ENCODE measurements around the gene PSMB7. TPM values are rescaled to one million over a fixed set of nuclear protein-coding genes. Genes with fewer than 3 reads are reported as not detected.

PSMB7 gene
- total RNA-seq, 1 donor from 2014 or later: 73.2 TPM

- DNase-seq: no peak
- no peak for TF ChIP-seq CTCF (IDR thresholded peaks at IDR 0.05)
- intact Hi-C loops (cut with DNase I): no loop called here
- peaks cover 33% of the 10 kb centered on the region for H3K36me3 ChIP-seq
- no peaks in the 10 kb centered on the region for H3K4me1 ChIP-seq
- ATAC-seq: no peak
- no peaks in the 10 kb centered on the region for H3K9me3 ChIP-seq
- no peak overlapping the region for H3K27ac ChIP-seq
- H3K4me3 ChIP-seq: no peak overlapping the region
- no peaks in the 10 kb centered on the region for H3K27me3 ChIP-seq (ENCODE audit: low read depth)
Observed at GRCh38 chr9:124361128-124361527, 54.1 kb downstream of the PSMB7 start.

GRCh38 chr9:124359855-124360678 lies 55.2 kb downstream of the PSMB7 start:
- no peaks in the 10 kb centered on the region for H3K27me3 ChIP-seq (ENCODE audit: low read depth)
- no peak overlapping the region for H3K27ac ChIP-seq
- no peak for TF ChIP-seq CTCF (IDR thresholded peaks at IDR 0.05)
- H3K4me1 ChIP-seq: no peaks in the 10 kb centered on the region
- H3K36me3 ChIP-seq: peaks cover 35% of the 10 kb centered on the region
- no peaks in the 10 kb centered on the region for H3K9me3 ChIP-seq
- ATAC-seq (no peak), DNase-seq (no peak)
- intact Hi-C loops (cut with DNase I): no loop called here
- H3K4me3 ChIP-seq: no peak overlapping the region

- no peaks in the 10 kb centered on the region for H3K9me3 ChIP-seq
- DNase-seq: no peak
- no peaks in the 10 kb centered on the region for H3K4me1 ChIP-seq
- peaks cover 42% of the 10 kb centered on the region for H3K36me3 ChIP-seq
- no peaks in the 10 kb centered on the region for H3K27me3 ChIP-seq (ENCODE audit: low read depth)
- intact Hi-C loops (cut with DNase I): no loop called here
- H3K4me3 ChIP-seq: no peak overlapping the region
- no peak for ATAC-seq
- TF ChIP-seq CTCF (IDR thresholded peaks at IDR 0.05): no peak
- H3K27ac ChIP-seq: no peak overlapping the region
Observed at GRCh38 chr9:124359426-124359825, 55.8 kb downstream of the PSMB7 start.

GRCh38 chr9:124358631-124359030 lies 56.6 kb downstream of the PSMB7 start:
- no peak overlapping the region for H3K4me3 ChIP-seq
- no peaks in the 10 kb centered on the region for H3K27me3 ChIP-seq (ENCODE audit: low read depth)
- DNase-seq: no peak
- H3K27ac ChIP-seq: no peak overlapping the region
- H3K4me1 ChIP-seq: no peaks in the 10 kb centered on the region
- H3K9me3 ChIP-seq: no peaks in the 10 kb centered on the region
- peaks cover 45% of the 10 kb centered on the region for H3K36me3 ChIP-seq
- intact Hi-C loops (cut with DNase I): no loop called here
- no peak for TF ChIP-seq CTCF (IDR thresholded peaks at IDR 0.05)
- no peak for ATAC-seq

- H3K9me3 ChIP-seq: no peaks in the 10 kb centered on the region
- no peaks in the 10 kb centered on the region for H3K4me1 ChIP-seq
- no peaks in the 10 kb centered on the region for H3K27me3 ChIP-seq (ENCODE audit: low read depth)
- DNase-seq (no peak), ATAC-seq (no peak)
- intact Hi-C loops (cut with DNase I): no loop called here
- no peak overlapping the region for H3K4me3 ChIP-seq
- H3K36me3 ChIP-seq: peaks cover 47% of the 10 kb centered on the region
- no peak overlapping the region for H3K27ac ChIP-seq
- no peak for TF ChIP-seq CTCF (IDR thresholded peaks at IDR 0.05)
Observed at GRCh38 chr9:124357721-124358361, 57.4 kb downstream of the PSMB7 start.

Data from lower lobe of right lung (tissue), 2 donors.